Stimulated activated CD8-positive, alpha-beta memory T cell treated with anti-CD3 and anti-CD28 coated beads, Interleukin-7, amount 100 ng/mL, for 24 hours (primary cell): ENCODE results near the gene ZDHHC14.

ENCODE experiments used
- DNase-seq: peaks from one replicate; pipeline ENCODE4 v3.0.0-alpha.2; 2020; ENCODE audit warnings: low read depth

ZDHHC14 gene

GRCh38 chr6:157627195-157627966, 246.4 kb downstream of the ZDHHC14 start:
- no peak for DNase-seq

- DNase-seq = no peak
These were observed 247.5 kb downstream of the ZDHHC14 start for GRCh38 chr6:157628463-157628862.

GRCh38 chr6:157629220-157629619, 248.2 kb downstream of the ZDHHC14 start:
- no peak for DNase-seq

GRCh38 chr6:157630463-157631080, 249.6 kb downstream of the ZDHHC14 start:
- no peak for DNase-seq

- DNase-seq = no peak
These were observed 250.4 kb downstream of the ZDHHC14 start for GRCh38 chr6:157631412-157631811.

GRCh38 chr6:157631838-157632614, 251.0 kb downstream of the ZDHHC14 start:
- no peak for DNase-seq

GRCh38 chr6:157632821-157633220, 251.8 kb downstream of the ZDHHC14 start:
- no peak for DNase-seq

GRCh38 chr6:157634546-157634945, 253.6 kb downstream of the ZDHHC14 start:
- DNase-seq = no peak

- DNase-seq = no peak
These were observed 254.6 kb downstream of the ZDHHC14 start for GRCh38 chr6:157635388-157636244.

- DNase-seq = no peak
These were observed 256.5 kb downstream of the ZDHHC14 start for GRCh38 chr6:157637516-157637915.

GRCh38 chr6:157637941-157638662, 257.1 kb downstream of the ZDHHC14 start:
- no peak for DNase-seq

- DNase-seq = no peak
These were observed 257.8 kb downstream of the ZDHHC14 start for GRCh38 chr6:157638779-157639178.

GRCh38 chr6:157640746-157641451, 259.9 kb downstream of the ZDHHC14 start:
- no peak for DNase-seq

GRCh38 chr6:157641837-157642236, 260.8 kb downstream of the ZDHHC14 start:
- no peak for DNase-seq

GRCh38 chr6:157642736-157643135, 261.7 kb downstream of the ZDHHC14 start:
- DNase-seq = no peak

GRCh38 chr6:157644043-157644810, 263.2 kb downstream of the ZDHHC14 start:
- DNase-seq = no peak

GRCh38 chr6:157645201-157645795, 264.3 kb downstream of the ZDHHC14 start:
- DNase-seq = no peak

GRCh38 chr6:157646012-157646411, 265.0 kb downstream of the ZDHHC14 start:
- DNase-seq = no peak

- no peak for DNase-seq
These were observed 266.4 kb downstream of the ZDHHC14 start for GRCh38 chr6:157647261-157647915.
